CD14-positive monocyte (primary cell): ENCODE measurements around the gene DAB2. TPM values are rescaled to one million over a fixed set of nuclear protein-coding genes. Genes with fewer than 3 reads are reported as not detected.

Source experiments
- DNase-seq, 3 donors: peaks; one replicate each; pipeline ENCODE4 v3.0.0-alpha.2; 2011 to 2022
- H2AFZ ChIP-seq: 2 replicates; pipeline ENCODE4 v1.6.0; 2012; ENCODE audit warnings: mild to moderate bottlenecking, low read depth, low read length, inconsistent platforms; ENCODE audit not compliant: insufficient read depth, poor library complexity, severe bottlenecking
- H3K27ac ChIP-seq, 2 donors: 1 replicate in 1 of 2; 2 replicates in 1 of 2; pipeline ENCODE4 v1.5.1; 2012 to 2013; ENCODE audit warnings: low read length in 2 of 2, control low read depth in 1 of 2, inconsistent platforms in 1 of 2, low read depth in 1 of 2, mild to moderate bottlenecking in 1 of 2
- H3K27me3 ChIP-seq, 2 donors: one replicate each; pipeline versions ENCODE4 v1.6.0 to v1.6.1; 2011 to 2013; ENCODE audit warnings: low read length in 2 of 2; ENCODE audit not compliant: control insufficient read depth in 2 of 2, insufficient read depth in 2 of 2
- H3K36me3 ChIP-seq, 2 donors: replicated peaks in 1 of 2; 1 replicate in 1 of 2; 2 replicates in 1 of 2; pipeline versions ENCODE4 v1.5.1 to v1.6.1; 2012 to 2013; ENCODE audit warnings: low read length in 2 of 2, control low read depth in 1 of 2, inconsistent platforms in 1 of 2, mild to moderate bottlenecking in 1 of 2; ENCODE audit not compliant: insufficient read depth in 2 of 2, control insufficient read depth in 1 of 2
- H3K4me1 ChIP-seq, 2 donors: 1 replicate in 1 of 2; 2 replicates in 1 of 2; pipeline versions ENCODE4 v1.5.1 to v1.6.1; 2012 to 2013; ENCODE audit warnings: low read length in 2 of 2, control low read depth in 1 of 2, inconsistent platforms in 1 of 2, mild to moderate bottlenecking in 1 of 2, moderate library complexity in 1 of 2; ENCODE audit not compliant: insufficient read depth in 2 of 2, control insufficient read depth in 1 of 2
- H3K4me2 ChIP-seq: replicated peaks from 2 replicates; pipeline ENCODE3; 2012; ENCODE audit warnings: low read length, moderate library complexity, mild to moderate bottlenecking; ENCODE audit not compliant: poor library complexity, severe bottlenecking; ENCODE audit errors: extremely low read depth
- H3K4me3 ChIP-seq, 3 experiments: fragments of 200-600 bp in 1 of 3; sonication (generic) in 1 of 3; replicated peaks in 1 of 3; 1 replicate in 2 of 3; 2 replicates in 1 of 3; pipeline ENCODE4 v1.5.1; 2011 to 2013; ENCODE audit warnings: low read length in 3 of 3, mild to moderate bottlenecking in 3 of 3, control low read depth in 2 of 3, low read depth in 2 of 3, inconsistent platforms in 1 of 3, moderate library complexity in 1 of 3
- H3K79me2 ChIP-seq: 2 replicates; pipeline ENCODE4 v1.6.0; 2012; ENCODE audit warnings: mild to moderate bottlenecking, control low read depth, inconsistent platforms, low read length, moderate library complexity; ENCODE audit not compliant: insufficient read depth
- H3K9ac ChIP-seq: 2 replicates; pipeline ENCODE4 v1.6.0; 2017; ENCODE audit warnings: low read length, mild to moderate bottlenecking; ENCODE audit not compliant: insufficient read depth, poor library complexity, severe bottlenecking
- H3K9me3 ChIP-seq, 2 donors: replicated peaks in 1 of 2; 1 replicate in 1 of 2; 2 replicates in 1 of 2; pipeline versions ENCODE4 v1.5.1 to v1.6.1; 2012 to 2013; ENCODE audit warnings: low read length in 2 of 2, control low read depth in 1 of 2; ENCODE audit not compliant: control insufficient read depth in 1 of 2, insufficient read depth in 1 of 2
- H4K20me1 ChIP-seq: 2 replicates; pipeline ENCODE4 v1.6.0; 2012; ENCODE audit warnings: mild to moderate bottlenecking, low read length, control low read depth, moderate library complexity; ENCODE audit not compliant: insufficient read depth
- H3K27ac Mint-ChIP-seq, 7 donors: one replicate each; pipeline ENCODE4 v1.8.0; 2020; ENCODE audit warnings: mild to moderate bottlenecking in 7 of 7, mixed read lengths in 7 of 7, moderate library complexity in 6 of 7, inconsistent platforms in 2 of 7
- H3K27me3 Mint-ChIP-seq, 3 donors: one replicate each; pipeline ENCODE4 v1.8.0; 2021 to 2022; ENCODE audit warnings: low read depth in 3 of 3, mild to moderate bottlenecking in 3 of 3, mixed read lengths in 3 of 3, moderate library complexity in 3 of 3, inconsistent platforms in 1 of 3
- H3K36me3 Mint-ChIP-seq, 2 donors: one replicate each; pipeline ENCODE4 v1.8.0; 2020; ENCODE audit warnings: mixed read lengths in 2 of 2, inconsistent platforms in 1 of 2, mild to moderate bottlenecking in 1 of 2
- H3K4me1 Mint-ChIP-seq: one replicate; pipeline ENCODE4 v1.8.0; 2020; ENCODE audit warnings: mild to moderate bottlenecking, mixed read lengths
- H3K4me3 Mint-ChIP-seq, 2 donors: one replicate each; pipeline ENCODE4 v1.8.0; 2020; ENCODE audit warnings: mild to moderate bottlenecking in 2 of 2, mixed read lengths in 2 of 2, moderate library complexity in 1 of 2
- H3K9me3 Mint-ChIP-seq, 7 donors: one replicate each; pipeline ENCODE4 v1.8.0; 2020 to 2022; ENCODE audit warnings: mixed read lengths in 7 of 7, mild to moderate bottlenecking in 6 of 7, moderate library complexity in 6 of 7, inconsistent platforms in 2 of 7
- WGBS: methylation state at CpG from one replicate; pipeline ENCODE4 v1.1.5; 2013; ENCODE audit warnings: missing lambda C conversion rate; ENCODE audit not compliant: insufficient coverage; 5-methylcytosine and 5-hydroxymethylcytosine counted together
- intact Hi-C, 2 donors: fragments of 100-400 bp; cut with micrococcal nuclease; formaldehyde crosslinking; loops; one replicate each; pipeline versions ENCODE4 v1.15.0 to v1.15.1; 2023
- polyA plus RNA-seq, 3 donors: library from polyadenylated mRNA; depleted of rRNA in 1 of 3; unstranded in 2 of 3; stranded (reverse) in 1 of 3; fragments of 300-500 nt in 2 of 3; fragments of >200 nt in 1 of 3; fragmentation: Illumina TruSeq in 2 of 3; gene quantifications; 1 replicate in 2 of 3; 2 replicates in 1 of 3; pipeline ENCODE4 v1.2.3, GENCODE V29; 2012 to 2021
- TF ChIP-seq, protein P1 (sequence below): fragments of 200-600 bp; IDR thresholded peaks from one replicate; pipeline ENCODE4 v1.8.0; 2022; ENCODE audit warnings: antibody characterized with exemption, mild to moderate bottlenecking

The DAB2 gene
- polyA plus RNA-seq, 3 donors: 0.98 to 4.8 (median 3.0) TPM

DNA sequence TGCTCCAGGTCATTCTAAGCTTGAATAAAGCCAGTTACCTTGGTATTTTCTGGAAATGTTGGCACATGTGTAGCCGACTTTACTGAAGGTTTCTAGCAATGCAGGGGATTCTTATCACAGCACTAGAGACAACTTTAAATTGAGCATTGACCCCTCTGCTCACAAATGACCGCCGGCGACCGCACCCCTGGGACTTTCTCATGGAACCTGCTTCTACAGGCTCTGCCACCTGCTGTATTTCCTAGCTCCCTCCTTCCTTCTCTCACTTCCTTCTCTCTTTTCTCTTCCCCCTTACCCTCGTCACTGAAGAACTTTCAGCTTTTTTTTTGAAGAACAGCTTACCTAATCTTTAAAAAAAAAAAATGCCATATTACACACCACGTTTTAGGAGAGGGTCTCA is 30.9 kb upstream of the DAB2 start:
- H3K36me3 ChIP-seq: no peaks in the 10 kb centered on the region
- H3K27me3 ChIP-seq: no peaks in the 10 kb centered on the region
- no peaks in the 10 kb centered on the region for H3K79me2 ChIP-seq
- no peaks in the 10 kb centered on the region for H4K20me1 ChIP-seq
- Mint-ChIP-seq H3K27me3 (peaks cover 0 to 2% (median 2%) of the 10 kb centered on the region in 3 donors), H3K27ac (peak overlapping the region in 2 of 7 donors; percentile 33 to 60), H3K36me3 (peaks cover 3 to 4% of the 10 kb centered on the region in 2 donors), H3K4me3 (peak overlapping the region in 1 of 2 donors; percentile 39), H3K9me3 (no peaks in the 10 kb centered on the region), H3K4me1 (peaks cover 31% of the 10 kb centered on the region)
- peak in 1 of 3 donors; percentile 14 for DNase-seq
- no peak overlapping the region for H3K4me3 ChIP-seq
- H3K27ac ChIP-seq: no peak overlapping the region
- intact Hi-C loops: no loop called here
- WGBS: 12% methylated on average over 4 of the region's 7 CpGs
- TF ChIP-seq, protein P1, sequence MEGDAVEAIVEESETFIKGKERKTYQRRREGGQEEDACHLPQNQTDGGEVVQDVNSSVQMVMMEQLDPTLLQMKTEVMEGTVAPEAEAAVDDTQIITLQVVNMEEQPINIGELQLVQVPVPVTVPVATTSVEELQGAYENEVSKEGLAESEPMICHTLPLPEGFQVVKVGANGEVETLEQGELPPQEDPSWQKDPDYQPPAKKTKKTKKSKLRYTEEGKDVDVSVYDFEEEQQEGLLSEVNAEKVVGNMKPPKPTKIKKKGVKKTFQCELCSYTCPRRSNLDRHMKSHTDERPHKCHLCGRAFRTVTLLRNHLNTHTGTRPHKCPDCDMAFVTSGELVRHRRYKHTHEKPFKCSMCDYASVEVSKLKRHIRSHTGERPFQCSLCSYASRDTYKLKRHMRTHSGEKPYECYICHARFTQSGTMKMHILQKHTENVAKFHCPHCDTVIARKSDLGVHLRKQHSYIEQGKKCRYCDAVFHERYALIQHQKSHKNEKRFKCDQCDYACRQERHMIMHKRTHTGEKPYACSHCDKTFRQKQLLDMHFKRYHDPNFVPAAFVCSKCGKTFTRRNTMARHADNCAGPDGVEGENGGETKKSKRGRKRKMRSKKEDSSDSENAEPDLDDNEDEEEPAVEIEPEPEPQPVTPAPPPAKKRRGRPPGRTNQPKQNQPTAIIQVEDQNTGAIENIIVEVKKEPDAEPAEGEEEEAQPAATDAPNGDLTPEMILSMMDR: no peak
- no peak overlapping the region for H3K4me2 ChIP-seq
- H3K4me1 ChIP-seq: peaks cover 24% of the 10 kb centered on the region in 2 donors
- H2AFZ ChIP-seq: no peak overlapping the region
- H3K9ac ChIP-seq: no peak overlapping the region
- H3K9me3 ChIP-seq: no peaks in the 10 kb centered on the region

DNA sequence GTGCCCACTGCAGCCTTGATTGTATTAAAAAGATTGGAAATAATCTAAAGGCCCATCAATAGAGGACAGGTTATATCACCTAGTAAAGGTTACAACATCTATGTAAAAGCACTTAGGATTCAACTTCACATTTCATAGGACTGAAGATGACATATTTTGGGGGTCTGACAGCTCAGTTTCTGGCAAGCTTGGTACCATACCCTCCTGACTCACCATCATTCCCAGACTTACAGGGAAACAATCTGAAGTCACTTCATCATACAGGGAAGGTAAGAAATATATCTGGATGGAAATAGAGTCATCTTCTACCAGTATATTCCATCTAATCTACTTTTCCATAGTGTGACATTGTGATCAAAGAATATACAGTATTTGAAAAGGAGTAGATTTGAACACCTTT is 28.8 kb upstream of the DAB2 start:
- no peak overlapping the region for H3K27ac Mint-ChIP-seq
- no peaks in the 10 kb centered on the region for H3K9me3 Mint-ChIP-seq
- Histone ChIP-seq H3K79me2 (no peaks in the 10 kb centered on the region), H3K36me3 (no peaks in the 10 kb centered on the region), H3K9ac (no peak overlapping the region), H2AFZ (no peak overlapping the region), H3K27me3 (no peaks in the 10 kb centered on the region), H3K4me2 (no peak overlapping the region), H3K9me3 (no peaks in the 10 kb centered on the region), H4K20me1 (no peaks in the 10 kb centered on the region), H3K4me1 (peaks cover 15 to 18% of the 10 kb centered on the region in 2 donors), H3K4me3 (no peak overlapping the region), H3K27ac (no peak overlapping the region)
- intact Hi-C loops: no loop called here
- no peak overlapping the region for H3K4me3 Mint-ChIP-seq
- H3K4me1 Mint-ChIP-seq: peaks cover 22% of the 10 kb centered on the region
- H3K27me3 Mint-ChIP-seq: peaks cover 0 to 2% (median 2%) of the 10 kb centered on the region in 3 donors
- TF ChIP-seq, protein P1: no peak
- DNase-seq: no peak
- peaks cover 3 to 4% of the 10 kb centered on the region in 2 donors for H3K36me3 Mint-ChIP-seq
